Measurements from ENCODE around the gene NCOA1. TPM values are rescaled to one million over a fixed set of nuclear protein-coding genes. Genes with fewer than 3 reads are reported as not detected.
"Not testable (repeated sequence)": the region's sequence is repeated elsewhere in the genome, so short reads cannot be mapped to it uniquely, and the experiment has no call there.

The NCOA1 gene
- total and polyA plus RNA-seq, 4 experiments from 2014 or later: 5.9 to 46.2 (median 34.8) TPM

DNA sequence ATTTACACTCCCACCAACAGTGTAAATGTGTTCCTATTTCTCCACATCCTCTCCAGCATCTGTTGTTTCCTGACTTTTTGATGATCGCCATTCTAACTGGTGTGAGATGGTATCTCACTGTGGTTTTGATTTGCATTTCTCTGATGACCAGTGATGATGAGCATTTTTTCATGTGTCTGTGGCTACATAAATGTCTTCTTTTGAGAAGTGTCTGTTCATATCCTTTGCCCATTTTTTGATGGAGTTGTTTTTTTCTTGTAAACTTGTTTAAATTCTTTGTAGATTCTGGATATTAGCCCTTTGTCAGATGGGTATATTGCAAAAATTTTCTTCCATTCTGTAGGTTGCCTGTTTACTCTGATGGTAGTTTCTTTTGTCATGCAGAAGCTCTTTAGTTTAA lies 41.0 kb downstream of the NCOA1 start:
- H3K27me3 ChIP-seq (ENCODE audit: insufficient read depth, low read length); H3K27me3 Mint-ChIP-seq; H3K4me1 ChIP-seq (ENCODE audit: insufficient read depth, low read length); POLR2A ChIA-PET (ENCODE audit: partially characterized antibody); H3K27ac ChIP-seq (ENCODE audit: low read depth, low read length); H3K27ac Mint-ChIP-seq; intact Hi-C loops (cut with micrococcal nuclease); H3K9me3 ChIP-seq (ENCODE audit: control insufficient read depth in 1 of 2, low read length in 2 of 2); CTCF ChIA-PET (ENCODE audit: partially characterized antibody); H3K4me3 Mint-ChIP-seq; H3K4me3 ChIP-seq (ENCODE audit: low read length in 2 of 2); H3K36me3 ChIP-seq (ENCODE audit: insufficient read depth, low read length); DNase-seq: not testable (repeated sequence)
- Mint-ChIP-seq H3K4me1 (peaks cover 16 to 51% (median 38%) of the 10 kb centered on the region in 4 donors), H3K36me3 (peaks cover 36 to 42% of the 10 kb centered on the region in 2 donors), H3K9me3 (peaks cover 4 to 64% (median 36%) of the 10 kb centered on the region in 8 donors)

DNA sequence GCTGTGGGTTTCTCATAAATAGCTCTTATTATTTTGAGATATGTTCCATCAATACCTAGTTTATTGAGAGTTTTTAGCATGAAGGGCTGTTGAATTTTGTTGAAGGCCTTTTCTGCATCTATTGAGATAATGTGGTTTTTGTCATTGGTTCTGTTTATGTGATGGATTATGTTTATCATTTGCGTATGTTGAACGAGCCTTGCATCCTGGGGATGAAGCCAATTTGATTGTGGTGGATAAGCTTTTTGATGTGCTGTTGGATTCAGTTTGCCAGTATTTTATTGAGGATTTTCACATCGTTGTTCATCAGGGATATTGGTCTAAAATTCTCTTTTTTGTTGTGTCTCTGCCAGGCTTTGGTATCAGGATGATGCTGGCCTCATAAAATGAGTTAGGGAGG lies 42.5 kb downstream of the NCOA1 start:
- H3K27me3 Mint-ChIP-seq; intact Hi-C loops (cut with micrococcal nuclease): not testable (repeated sequence)

DNA sequence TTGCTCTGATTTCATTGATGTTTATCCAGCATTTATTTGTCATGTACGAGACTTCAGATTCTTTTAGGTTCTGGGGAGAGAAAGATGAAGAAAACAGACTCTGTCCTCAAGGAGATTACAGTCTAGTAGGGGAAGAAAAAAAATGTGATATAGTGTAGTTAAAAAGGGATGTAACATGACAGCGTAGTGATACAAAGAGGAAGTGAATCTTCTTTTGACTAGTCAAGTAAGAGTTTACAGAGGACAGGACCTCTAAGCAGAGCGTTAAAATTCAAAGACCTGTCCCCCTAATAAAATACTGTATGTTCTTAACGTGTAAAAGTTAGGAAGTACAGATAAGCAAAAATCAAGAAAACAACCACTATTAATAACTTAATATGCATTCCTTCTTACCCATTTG lies 47.7 kb downstream of the NCOA1 start:
- peaks cover 2 to 45% (median 16%) of the 10 kb centered on the region in 8 donors for H3K9me3 Mint-ChIP-seq
- H3K27me3 Mint-ChIP-seq: no peaks in the 10 kb centered on the region
- peaks cover 21 to 41% of the 10 kb centered on the region in 2 donors for H3K36me3 Mint-ChIP-seq
- ChIA-PET POLR2A (ENCODE audit: partially characterized antibody) (no interaction called here), CTCF (ENCODE audit: partially characterized antibody) (no interaction called here)
- intact Hi-C loops (cut with micrococcal nuclease): no loop called here
- H3K4me3 Mint-ChIP-seq: no peak overlapping the region
- no peak overlapping the region for H3K27ac Mint-ChIP-seq
- DNase-seq: no peak
- Histone ChIP-seq H3K27me3 (ENCODE audit: insufficient read depth, low read length) (no peaks in the 10 kb centered on the region), H3K36me3 (ENCODE audit: insufficient read depth, low read length) (no peaks in the 10 kb centered on the region), H3K27ac (ENCODE audit: low read depth, low read length) (no peak overlapping the region), H3K4me3 (ENCODE audit: low read length in 2 of 2) (no peak overlapping the region), H3K4me1 (ENCODE audit: insufficient read depth, low read length) (no peaks in the 10 kb centered on the region), H3K9me3 (ENCODE audit: control insufficient read depth in 1 of 2, low read length in 2 of 2) (no peaks in the 10 kb centered on the region)
- peaks cover 23 to 55% (median 45%) of the 10 kb centered on the region in 4 donors for H3K4me1 Mint-ChIP-seq

More for the DNA sequence above, 42.5 kb downstream of the NCOA1 start:
- DNase-seq; CTCF ChIA-PET (ENCODE audit: partially characterized antibody); POLR2A ChIA-PET (ENCODE audit: partially characterized antibody); H3K9me3 ChIP-seq (ENCODE audit: control insufficient read depth in 1 of 2, low read length in 2 of 2); H3K4me3 ChIP-seq (ENCODE audit: low read length in 2 of 2); H3K27ac Mint-ChIP-seq; H3K36me3 ChIP-seq (ENCODE audit: insufficient read depth, low read length); H3K27me3 ChIP-seq (ENCODE audit: insufficient read depth, low read length); H3K4me1 ChIP-seq (ENCODE audit: insufficient read depth, low read length); H3K27ac ChIP-seq (ENCODE audit: low read depth, low read length): not testable (repeated sequence)
- H3K36me3 Mint-ChIP-seq: peaks cover 36 to 43% of the 10 kb centered on the region in 2 donors
- peaks cover 18 to 46% (median 33%) of the 10 kb centered on the region in 4 donors for H3K4me1 Mint-ChIP-seq
- peak overlapping the region in 2 of 8 donors; percentile 11 to 56 for H3K4me3 Mint-ChIP-seq
- peaks cover 4 to 59% (median 34%) of the 10 kb centered on the region in 8 donors for H3K9me3 Mint-ChIP-seq

DNA sequence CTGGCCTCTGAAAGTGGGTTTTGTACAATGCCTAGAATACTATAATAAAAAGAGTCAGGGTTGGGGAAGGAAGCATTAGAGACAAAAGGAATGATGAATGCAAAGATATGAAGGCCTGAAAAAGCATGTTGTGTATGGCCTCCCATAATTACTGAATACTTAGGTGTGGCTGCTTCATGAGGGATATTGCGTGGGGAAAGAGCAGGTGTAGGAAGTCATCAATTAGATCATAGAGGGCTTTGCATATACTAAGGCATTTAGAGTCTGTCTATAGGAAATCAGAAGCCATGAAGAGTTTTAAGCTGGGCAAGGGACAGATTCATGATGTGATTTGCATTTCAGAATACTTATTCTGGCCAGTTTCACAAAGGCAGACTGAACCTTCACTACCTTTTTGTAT lies 48.2 kb downstream of the NCOA1 start:
- H3K27ac Mint-ChIP-seq: no peak overlapping the region
- peaks cover 2 to 47% (median 17%) of the 10 kb centered on the region in 8 donors for H3K9me3 Mint-ChIP-seq
- CTCF ChIA-PET (ENCODE audit: partially characterized antibody): no interaction called here

DNA sequence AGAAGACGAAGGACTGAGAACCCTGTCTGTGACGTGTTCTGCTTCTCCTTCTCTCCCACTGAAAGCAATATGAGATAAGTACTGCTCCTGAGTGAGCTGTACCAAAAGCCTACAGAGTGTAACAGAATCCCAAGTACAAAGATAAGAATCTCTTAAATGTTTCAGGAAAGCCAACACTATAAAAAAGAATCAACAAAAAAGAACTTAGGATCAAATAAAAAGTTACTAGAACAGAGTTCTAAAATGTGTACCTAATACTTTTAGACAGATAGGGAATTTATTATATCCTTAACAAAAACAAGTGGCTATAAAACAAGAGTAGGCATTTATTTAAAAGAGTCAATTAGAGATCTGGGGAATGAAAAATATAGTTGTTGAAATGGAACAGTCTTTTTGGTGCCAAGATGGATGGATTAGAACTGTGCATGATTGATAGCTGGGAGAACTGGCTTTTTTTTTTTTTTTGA lies 49.0 kb downstream of the NCOA1 start:
- Mint-ChIP-seq H3K27ac (no peak overlapping the region), H3K27me3 (no peaks in the 10 kb centered on the region), H3K4me1 (peaks cover 32 to 58% (median 51%) of the 10 kb centered on the region in 4 donors), H3K9me3 (peaks cover 2 to 44% (median 15%) of the 10 kb centered on the region in 8 donors), H3K36me3 (peaks cover 16 to 41% of the 10 kb centered on the region in 2 donors), H3K4me3 (no peak overlapping the region)
- Histone ChIP-seq H3K27ac (ENCODE audit: low read depth, low read length) (no peak overlapping the region), H3K4me1 (ENCODE audit: insufficient read depth, low read length) (peaks cover 12% of the 10 kb centered on the region), H3K4me3 (ENCODE audit: low read length in 2 of 2) (no peak overlapping the region), H3K27me3 (ENCODE audit: insufficient read depth, low read length) (no peaks in the 10 kb centered on the region), H3K9me3 (ENCODE audit: control insufficient read depth in 1 of 2, low read length in 2 of 2) (no peaks in the 10 kb centered on the region), H3K36me3 (ENCODE audit: insufficient read depth, low read length) (no peaks in the 10 kb centered on the region)
- DNase-seq: no peak
- POLR2A ChIA-PET (ENCODE audit: partially characterized antibody): no interaction called here
- CTCF ChIA-PET (ENCODE audit: partially characterized antibody): no interaction called here
- intact Hi-C loops (cut with micrococcal nuclease): no loop called here

More for the DNA sequence above, 48.2 kb downstream of the NCOA1 start:
- peaks cover 21 to 41% of the 10 kb centered on the region in 2 donors for H3K36me3 Mint-ChIP-seq
- DNase-seq: no peak
- H3K4me1 Mint-ChIP-seq: peaks cover 28 to 58% (median 49%) of the 10 kb centered on the region in 4 donors
- H3K4me3 Mint-ChIP-seq: no peak overlapping the region
- no peak overlapping the region for H3K27ac ChIP-seq (ENCODE audit: low read depth, low read length)
- H3K27me3 Mint-ChIP-seq: no peaks in the 10 kb centered on the region
- H3K27me3 ChIP-seq (ENCODE audit: insufficient read depth, low read length): no peaks in the 10 kb centered on the region
- H3K4me1 ChIP-seq (ENCODE audit: insufficient read depth, low read length): peaks cover 4% of the 10 kb centered on the region
- no peaks in the 10 kb centered on the region for H3K36me3 ChIP-seq (ENCODE audit: insufficient read depth, low read length)
- no peaks in the 10 kb centered on the region for H3K9me3 ChIP-seq (ENCODE audit: control insufficient read depth in 1 of 2, low read length in 2 of 2)
- H3K4me3 ChIP-seq (ENCODE audit: low read length in 2 of 2): no peak overlapping the region
- POLR2A ChIA-PET (ENCODE audit: partially characterized antibody): no interaction called here
- intact Hi-C loops (cut with micrococcal nuclease): no loop called here

DNA sequence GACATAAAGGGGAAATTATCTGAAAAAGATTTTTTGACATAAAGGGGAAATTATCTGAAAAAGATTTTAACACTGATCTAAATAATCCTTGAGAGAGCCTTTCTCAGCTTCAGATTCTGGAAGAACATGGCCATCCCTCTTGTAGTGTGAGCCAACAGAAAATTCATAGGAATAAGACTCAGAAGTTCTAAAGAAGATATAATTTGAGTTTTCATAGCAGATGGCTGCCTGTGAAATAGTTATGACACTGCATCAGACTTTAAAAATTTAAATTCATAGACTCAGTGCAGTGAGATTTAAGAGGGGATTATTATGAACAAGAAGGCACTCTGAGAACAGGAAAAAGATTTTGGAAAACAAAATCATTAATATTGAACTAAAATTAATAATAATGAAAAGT lies 50.6 kb downstream of the NCOA1 start:
- ChIA-PET CTCF (ENCODE audit: partially characterized antibody) (no interaction called here), POLR2A (ENCODE audit: partially characterized antibody) (no interaction called here)
- Mint-ChIP-seq H3K9me3 (peaks cover 0 to 34% (median 12%) of the 10 kb centered on the region in 8 donors), H3K4me3 (no peak overlapping the region), H3K4me1 (peaks cover 26 to 47% (median 41%) of the 10 kb centered on the region in 4 donors), H3K27ac (no peak overlapping the region), H3K36me3 (peaks cover 11 to 32% of the 10 kb centered on the region in 2 donors), H3K27me3 (no peaks in the 10 kb centered on the region)
- Histone ChIP-seq H3K36me3 (ENCODE audit: insufficient read depth, low read length) (no peaks in the 10 kb centered on the region), H3K4me3 (ENCODE audit: low read length in 2 of 2) (no peak overlapping the region), H3K27me3 (ENCODE audit: insufficient read depth, low read length) (no peaks in the 10 kb centered on the region), H3K27ac (ENCODE audit: low read depth, low read length) (no peak overlapping the region), H3K9me3 (ENCODE audit: control insufficient read depth in 1 of 2, low read length in 2 of 2) (no peaks in the 10 kb centered on the region), H3K4me1 (ENCODE audit: insufficient read depth, low read length) (peaks cover 13% of the 10 kb centered on the region)
- DNase-seq: no peak
- intact Hi-C loops (cut with micrococcal nuclease): no loop called here

DNA sequence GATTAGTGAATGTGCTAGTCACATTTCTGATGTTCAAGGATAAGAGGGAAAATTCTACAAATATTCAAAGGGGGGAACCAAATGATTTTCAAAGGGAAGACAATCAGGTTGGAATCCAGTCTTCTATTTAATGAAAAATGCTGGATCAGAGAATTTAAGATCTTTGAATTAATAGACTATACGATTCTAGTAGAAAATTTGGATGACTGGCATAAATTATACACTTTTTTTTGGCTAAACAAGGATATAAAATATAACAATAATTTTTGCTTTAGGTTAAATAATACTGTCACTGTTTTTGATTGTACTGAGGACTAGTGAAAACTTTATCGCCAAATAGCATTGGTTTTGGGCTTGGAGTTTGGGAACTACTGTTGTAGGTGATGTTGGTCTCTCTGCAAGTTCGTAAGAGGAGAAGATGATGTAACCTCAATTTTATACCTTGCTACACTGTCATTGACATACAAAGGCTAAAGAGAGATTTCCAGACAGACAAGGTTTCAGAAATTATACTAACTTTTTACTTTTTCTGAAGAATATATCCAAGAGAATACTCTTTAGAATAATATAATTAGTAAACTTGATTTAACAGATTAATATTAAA lies 51.3 kb downstream of the NCOA1 start:
- Mint-ChIP-seq H3K4me3 (no peak overlapping the region), H3K4me1 (peaks cover 25 to 42% (median 36%) of the 10 kb centered on the region in 4 donors), H3K9me3 (peaks cover 0 to 36% (median 12%) of the 10 kb centered on the region in 8 donors), H3K27me3 (no peaks in the 10 kb centered on the region), H3K36me3 (peaks cover 5 to 27% of the 10 kb centered on the region in 2 donors), H3K27ac (no peak overlapping the region)
- Histone ChIP-seq H3K9me3 (ENCODE audit: control insufficient read depth in 1 of 2, low read length in 2 of 2) (no peaks in the 10 kb centered on the region), H3K36me3 (ENCODE audit: insufficient read depth, low read length) (no peaks in the 10 kb centered on the region), H3K4me1 (ENCODE audit: insufficient read depth, low read length) (peaks cover 13% of the 10 kb centered on the region), H3K27me3 (ENCODE audit: insufficient read depth, low read length) (no peaks in the 10 kb centered on the region), H3K27ac (ENCODE audit: low read depth, low read length) (no peak overlapping the region), H3K4me3 (ENCODE audit: low read length in 2 of 2) (no peak overlapping the region)
- intact Hi-C loops (cut with micrococcal nuclease): no loop called here
- CTCF ChIA-PET (ENCODE audit: partially characterized antibody): no interaction called here
- POLR2A ChIA-PET (ENCODE audit: partially characterized antibody): no interaction called here
- no peak for DNase-seq

Measured in CD4-positive, alpha-beta memory T cell (primary cell).